Measurements from ENCODE around the gene MYOZ2.

Gene MYOZ2

DNA sequence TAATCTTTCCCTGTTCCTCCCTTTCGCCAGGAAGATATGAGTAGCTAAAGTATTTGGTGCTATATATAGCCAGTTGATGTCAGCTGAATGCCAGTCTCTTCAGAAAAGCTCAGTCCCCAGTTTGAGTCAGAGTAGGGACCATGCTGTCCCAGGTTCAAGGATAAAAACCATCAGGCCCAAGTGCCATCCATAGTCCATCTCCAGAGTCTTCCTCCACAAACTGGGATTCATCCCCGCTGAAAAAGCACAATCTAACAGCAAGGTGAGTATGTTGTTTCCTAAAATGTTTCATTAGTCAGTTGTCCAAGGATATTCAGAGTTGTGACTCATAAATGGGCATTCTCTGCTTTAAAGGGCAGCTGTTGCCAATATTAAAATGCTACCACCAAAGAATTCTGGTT is at the start of gene MYOZ2:
Gene MYOZ2 (plus strand): TSS at position 112 of the 401 bp plus-strand sequence. CDS start 694 bp downstream, outside the sequence.
- no peak for DNase-seq (ENCODE audit: low read depth in 2 of 2, low spot score in 1 of 2)

DNA sequence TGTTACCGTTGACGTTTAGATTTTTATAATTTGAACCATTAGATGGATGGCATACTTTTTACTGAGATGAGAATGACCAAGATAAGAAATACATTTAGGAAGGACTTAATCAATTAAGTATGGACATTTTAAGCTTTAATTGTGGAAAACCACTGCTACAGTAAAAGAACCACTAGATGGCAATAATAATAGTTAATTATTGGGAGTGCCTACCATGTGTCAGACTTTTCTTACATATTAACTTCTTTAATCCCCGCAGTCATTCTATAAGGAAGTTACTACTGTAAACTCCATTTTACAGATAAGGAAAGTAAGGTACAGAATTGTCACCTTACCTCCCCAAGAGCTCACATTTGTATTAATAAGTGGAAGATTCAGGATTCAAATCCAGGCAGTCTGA is 48.5 kb upstream of the MYOZ2 start:
- DNase-seq (ENCODE audit: low read depth in 2 of 2, low spot score in 1 of 2), result no peak

DNA sequence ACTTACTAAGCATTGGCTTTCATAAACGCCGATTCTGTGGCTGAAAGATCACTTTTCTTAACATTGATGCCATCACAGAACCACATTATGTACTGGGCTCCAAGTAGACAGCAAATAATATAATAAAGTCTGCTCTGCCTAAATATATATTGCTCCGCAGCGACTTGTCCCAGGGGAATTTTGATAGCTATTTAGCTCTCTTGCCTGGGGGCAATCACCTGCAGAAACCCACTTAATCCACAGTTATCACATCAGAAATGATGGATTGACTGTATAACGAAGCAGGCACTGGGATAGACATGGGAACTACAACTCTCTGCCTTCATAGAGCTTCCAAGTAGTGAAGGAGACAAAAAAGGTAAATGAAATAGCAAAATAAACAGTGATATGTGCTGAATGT is 48.0 kb upstream of the MYOZ2 start:
- no peak for DNase-seq (ENCODE audit: low read depth in 2 of 2, low spot score in 1 of 2)

DNA sequence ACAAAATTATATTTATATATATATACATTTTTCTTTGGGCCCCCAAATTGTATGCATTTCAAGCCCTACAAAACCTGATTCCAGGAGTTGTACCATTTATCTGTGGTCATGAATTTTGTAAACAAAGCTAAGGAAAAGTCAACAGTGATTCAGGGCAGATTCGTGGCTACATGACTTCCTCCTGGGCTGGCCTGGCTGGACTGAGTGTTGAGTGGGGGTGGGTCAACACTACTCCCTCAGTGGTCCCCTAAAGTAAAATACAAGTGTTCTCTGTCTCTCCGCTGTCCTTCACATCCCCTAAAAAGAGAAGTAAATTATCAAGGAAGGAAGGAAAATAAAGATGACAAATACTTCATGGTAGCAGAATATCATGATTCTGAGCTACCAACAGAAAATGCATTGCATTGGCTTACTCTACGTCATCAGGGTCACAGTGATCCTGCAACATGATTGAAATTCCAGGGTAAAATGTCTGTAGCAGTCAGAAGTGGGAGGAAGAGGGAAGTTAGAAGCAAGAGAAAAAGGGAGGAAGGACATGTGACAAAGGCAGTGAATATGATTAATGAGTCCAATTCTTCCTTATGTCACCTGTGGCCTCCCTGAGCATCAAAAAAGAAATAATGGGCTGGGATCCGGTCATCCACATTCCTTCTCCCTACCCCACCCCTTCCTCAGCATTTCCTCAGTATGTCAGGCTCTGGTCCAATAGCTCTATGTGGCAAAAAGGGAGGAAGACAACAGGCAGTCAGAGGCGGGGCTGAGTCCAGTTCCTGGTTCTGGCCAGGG is 42.4 kb upstream of the MYOZ2 start:
- DNase-seq (ENCODE audit: low read depth in 2 of 2, low spot score in 1 of 2), result no peak

DNA sequence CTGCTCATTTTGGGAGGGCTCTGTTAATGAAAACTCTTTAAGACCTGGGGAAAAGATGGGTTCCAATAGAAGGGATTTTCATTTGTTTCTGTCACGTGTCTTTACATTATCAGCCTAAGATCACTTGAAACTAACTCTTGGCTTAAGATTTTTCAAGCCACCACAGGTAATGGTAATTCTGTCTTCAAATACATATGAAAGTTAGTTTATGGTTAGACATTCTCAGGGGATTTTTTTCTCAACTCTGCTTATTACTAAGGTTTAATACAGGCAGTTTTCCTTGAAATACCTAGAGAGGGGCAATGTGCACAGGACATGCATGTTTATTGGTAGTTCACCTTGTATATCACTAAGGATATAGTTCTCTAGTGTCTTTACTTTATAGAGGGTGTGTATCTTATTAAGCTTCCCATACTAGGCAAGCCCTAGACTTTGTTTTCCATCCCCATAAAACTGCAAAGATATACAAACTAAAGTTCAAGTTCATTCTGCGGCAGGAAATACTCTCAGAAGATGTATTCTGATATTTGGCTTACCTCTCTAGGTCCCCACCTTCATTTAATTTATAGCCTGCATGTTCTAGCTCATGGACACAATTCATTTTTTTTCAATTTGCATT is 38.2 kb upstream of the MYOZ2 start:
- no peak for DNase-seq (ENCODE audit: low read depth in 2 of 2, low spot score in 1 of 2)

DNA sequence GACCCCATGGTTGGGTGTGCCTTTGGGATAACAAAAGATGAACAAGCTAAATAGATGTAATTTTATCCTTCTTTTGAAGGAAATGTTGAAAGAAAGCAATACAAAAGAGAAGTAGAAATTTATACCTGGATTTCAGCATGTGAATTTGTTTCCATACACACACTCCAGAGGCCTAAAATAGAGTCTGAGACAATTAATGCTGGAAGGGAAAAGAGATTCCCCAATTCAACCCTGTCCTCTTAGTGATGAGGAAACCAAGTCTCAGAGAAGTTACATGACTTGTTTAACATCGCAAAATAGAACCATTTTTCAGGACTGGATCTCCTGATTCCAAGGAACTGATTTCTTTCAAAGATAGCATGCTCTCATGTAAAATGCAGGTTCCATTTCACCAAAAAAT is 37.3 kb upstream of the MYOZ2 start:
- DNase-seq (ENCODE audit: low read depth in 2 of 2, low spot score in 1 of 2), result no peak

GRCh38 chr4:119099227-119099810 is 36.3 kb upstream of the MYOZ2 start:
- no peak for DNase-seq (ENCODE audit: low read depth in 2 of 2, low spot score in 1 of 2)

DNA sequence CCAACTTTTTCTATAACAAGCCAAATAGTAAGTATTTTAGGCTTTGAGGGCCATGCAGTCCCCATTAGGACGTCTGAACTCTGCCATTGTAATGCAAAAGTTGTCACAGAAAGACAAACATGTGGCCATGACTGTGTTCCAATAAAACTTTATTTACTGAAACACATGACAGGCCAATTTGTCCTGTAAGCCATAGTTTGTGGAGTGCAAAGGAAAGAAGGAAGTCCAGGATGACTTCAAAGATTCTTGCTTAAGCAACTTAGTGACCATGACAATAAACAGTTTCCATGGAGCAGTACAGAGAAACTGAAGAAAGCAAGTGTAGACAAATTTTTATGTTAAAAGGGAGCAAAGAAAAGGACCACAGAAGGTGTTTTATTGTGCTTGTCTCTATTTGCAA is 35.0 kb upstream of the MYOZ2 start:
- no peak for DNase-seq (ENCODE audit: low read depth in 2 of 2, low spot score in 1 of 2)

DNA sequence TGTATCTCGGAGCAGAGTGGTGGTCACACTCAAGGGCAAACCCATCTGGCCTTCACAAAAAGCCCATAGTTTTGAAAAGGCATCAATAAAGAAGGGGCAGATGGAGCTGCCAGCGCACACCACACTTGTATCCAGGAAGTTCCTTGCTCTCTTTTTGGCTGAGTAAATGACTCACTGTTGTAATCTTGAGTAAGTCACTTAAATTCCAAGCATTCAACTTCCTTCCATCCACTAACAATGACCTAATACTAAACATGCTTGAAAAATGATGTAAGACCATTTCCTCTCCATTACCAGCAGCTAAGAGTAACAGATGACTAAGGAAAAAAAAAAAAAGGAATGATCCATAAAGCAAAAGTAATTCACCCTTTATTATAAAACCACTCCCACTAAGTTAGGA is 32.4 kb upstream of the MYOZ2 start:
- no peak for DNase-seq (ENCODE audit: low read depth in 2 of 2, low spot score in 1 of 2)

GRCh38 chr4:119104644-119105273 is 30.9 kb upstream of the MYOZ2 start:
- DNase-seq (ENCODE audit: low read depth in 2 of 2, low spot score in 1 of 2), result no peak

DNA sequence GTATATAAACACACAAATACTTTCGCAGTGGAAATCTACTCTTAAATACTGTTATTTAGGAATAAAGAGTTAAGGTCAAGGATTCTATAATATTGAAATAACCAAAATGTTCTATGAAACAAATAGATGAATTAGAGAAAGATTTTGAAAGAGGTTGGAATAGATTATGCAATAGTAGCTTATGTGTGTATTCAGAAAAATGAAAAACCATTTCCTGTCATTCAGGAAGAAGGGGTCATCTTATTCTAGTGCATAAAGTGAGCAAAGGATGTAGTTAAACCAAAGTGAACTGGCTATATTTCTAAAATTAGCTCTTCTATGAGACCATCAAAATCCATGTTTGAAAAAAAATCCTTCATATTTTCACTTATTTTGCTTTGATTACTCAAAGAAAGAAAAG is 30.0 kb upstream of the MYOZ2 start:
- DNase-seq (ENCODE audit: low read depth in 2 of 2, low spot score in 1 of 2), result no peak

GRCh38 chr4:119106036-119107000 is 29.3 kb upstream of the MYOZ2 start:
- no peak for DNase-seq (ENCODE audit: low read depth in 2 of 2, low spot score in 1 of 2)

GRCh38 chr4:119110121-119110520 is 25.5 kb upstream of the MYOZ2 start:
- DNase-seq (ENCODE audit: low read depth in 2 of 2, low spot score in 1 of 2), result no peak

DNA sequence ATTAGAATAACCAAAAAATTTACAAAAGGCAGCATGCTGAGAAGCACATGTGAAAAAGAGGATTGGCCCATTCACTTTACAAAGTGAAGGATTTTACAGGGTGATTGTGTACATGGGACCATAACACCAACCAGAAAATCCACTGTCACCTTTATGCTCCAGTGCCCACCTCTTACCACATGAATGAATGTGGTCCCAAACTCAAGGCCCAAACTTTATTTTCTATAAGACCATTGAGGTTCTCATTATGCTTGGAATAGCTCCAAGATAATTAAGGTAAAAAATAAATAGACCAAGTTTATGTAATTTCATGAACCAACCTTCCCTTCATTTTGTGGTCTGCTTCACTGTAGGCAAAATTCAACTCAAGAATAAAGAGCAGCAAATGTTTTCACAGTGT is 24.3 kb upstream of the MYOZ2 start:
- no peak for DNase-seq (ENCODE audit: low read depth in 2 of 2, low spot score in 1 of 2)

DNA sequence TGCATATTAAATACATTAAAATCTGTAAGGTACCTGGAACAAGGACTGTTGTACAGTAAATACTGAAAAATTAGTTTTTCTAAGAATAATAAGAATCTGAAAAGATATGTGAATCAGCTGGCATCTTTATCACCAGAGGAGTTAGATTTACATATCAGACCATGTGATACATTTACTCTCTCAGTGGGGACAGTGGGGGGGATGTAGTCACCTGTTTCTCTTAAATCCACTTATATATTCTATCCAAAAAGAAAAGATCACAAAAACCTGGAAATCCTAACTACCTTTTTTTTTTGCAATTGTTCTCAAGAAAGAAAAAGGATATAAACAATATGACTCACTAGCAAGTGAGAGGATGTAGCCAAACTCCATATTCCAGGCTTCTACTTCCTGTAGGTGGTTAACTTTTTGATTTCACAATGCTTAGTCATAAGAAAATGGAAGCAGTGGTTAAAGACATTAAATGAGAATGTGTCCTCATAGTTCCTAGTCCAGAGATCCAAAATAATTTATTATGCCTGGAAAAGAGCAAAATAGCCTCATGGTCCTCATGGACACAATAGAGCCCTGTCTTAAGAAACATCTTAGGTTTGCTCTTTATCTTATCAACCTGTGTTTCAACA is 22.5 kb upstream of the MYOZ2 start:
- DNase-seq (ENCODE audit: low read depth in 2 of 2, low spot score in 1 of 2), result no peak

GRCh38 chr4:119116021-119116420 is 19.6 kb upstream of the MYOZ2 start:
- DNase-seq (ENCODE audit: low read depth in 2 of 2, low spot score in 1 of 2), result no peak

DNA sequence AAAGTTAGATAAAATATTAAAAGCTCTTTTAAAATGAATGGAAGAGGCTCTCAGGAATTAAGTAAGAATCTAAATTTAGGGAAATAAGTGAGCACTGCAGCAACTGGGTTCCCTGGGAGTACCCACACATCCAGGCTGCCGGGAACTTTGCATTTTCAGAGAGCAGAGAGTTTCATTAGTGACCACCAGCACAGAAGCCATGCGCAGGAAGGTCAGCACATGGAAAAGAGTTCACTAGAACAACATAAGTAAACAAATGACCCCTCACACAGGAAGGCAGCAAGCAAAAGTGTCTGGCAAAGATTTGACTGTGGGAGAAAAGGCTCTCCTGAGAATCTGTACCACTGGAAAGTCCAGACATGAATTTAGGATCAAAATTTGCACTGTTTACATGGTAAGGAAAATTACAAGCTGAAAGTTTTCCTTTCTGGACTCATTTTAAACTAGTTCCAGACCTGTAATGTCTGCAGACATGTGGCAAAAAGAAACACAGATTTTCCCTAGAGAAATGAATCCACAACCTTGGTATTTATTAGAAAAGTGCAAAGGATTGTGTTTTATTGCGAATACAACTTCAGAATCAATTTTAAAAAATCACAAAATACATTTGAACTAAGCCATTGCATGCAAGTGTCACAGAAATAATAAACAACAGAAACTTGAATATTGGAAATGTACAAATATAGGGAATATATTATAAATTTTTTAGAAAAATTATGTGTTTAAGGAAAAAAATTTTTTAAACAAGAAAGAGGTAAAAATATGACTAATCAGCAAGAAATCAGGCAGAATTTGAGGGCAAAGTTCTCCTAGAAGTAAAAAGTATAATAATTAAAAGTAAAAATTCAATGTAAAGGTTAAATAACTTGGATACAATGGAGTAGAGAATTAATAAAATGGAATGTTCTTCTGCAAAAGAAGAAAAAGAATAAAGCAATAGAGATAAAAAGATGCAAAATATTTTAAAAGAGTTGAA is 18.4 kb upstream of the MYOZ2 start:
- DNase-seq (ENCODE audit: low read depth in 2 of 2, low spot score in 1 of 2), result no peak

GRCh38 chr4:119118397-119118796 is 17.2 kb upstream of the MYOZ2 start:
- no peak for DNase-seq (ENCODE audit: low read depth in 2 of 2, low spot score in 1 of 2)

GRCh38 chr4:119124352-119124751 is 11.3 kb upstream of the MYOZ2 start:
- DNase-seq (ENCODE audit: low read depth in 2 of 2, low spot score in 1 of 2), result no peak

All from stimulated activated CD8-positive, alpha-beta memory T cell treated with anti-CD3 and anti-CD28 coated beads, Interleukin-4, amount 100 ng/mL, for 1 hour (primary cell).